Sigmoid colon (tissue), 4 donors: ENCODE data around the gene FCHO2.

ENCODE experiments used
- CTCF ChIP-seq, 4 experiments: fragments of 450-650 bp in 3 of 4; fragments of 200-600 bp in 1 of 4; IDR thresholded peaks; one replicate each; pipeline ENCODE4 v1.5.1; 2016 to 2019; ENCODE audit warnings: antibody characterized with exemption in 4 of 4, mild to moderate bottlenecking in 3 of 4, moderate library complexity in 2 of 4
- POLR2A ChIP-seq, 2 donors: fragments of 450-650 bp; IDR thresholded peaks; one replicate each; pipeline ENCODE4 v1.6.1; 2016; ENCODE audit warnings: antibody characterized with exemption in 2 of 2, mild to moderate bottlenecking in 2 of 2, moderate library complexity in 2 of 2
- POLR2AphosphoS5 ChIP-seq, 4 donors: sonication (generic); formaldehyde crosslinking; IDR thresholded peaks; one replicate each; pipeline ENCODE4 v1.6.1; 2017; ENCODE audit warnings: antibody characterized with exemption in 4 of 4

GRCh38 chr5:73104326-73104725 lies 148.5 kb downstream of the FCHO2 start:
- TF ChIP-seq CTCF (IDR thresholded peaks at IDR 0.05): no peak
- TF ChIP-seq POLR2A (IDR thresholded peaks at IDR 0.05): no peak
- TF ChIP-seq POLR2AphosphoS5 (IDR thresholded peaks at IDR 0.05): no peak
